ENCODE measurements around the gene MYO1F.

DNA sequence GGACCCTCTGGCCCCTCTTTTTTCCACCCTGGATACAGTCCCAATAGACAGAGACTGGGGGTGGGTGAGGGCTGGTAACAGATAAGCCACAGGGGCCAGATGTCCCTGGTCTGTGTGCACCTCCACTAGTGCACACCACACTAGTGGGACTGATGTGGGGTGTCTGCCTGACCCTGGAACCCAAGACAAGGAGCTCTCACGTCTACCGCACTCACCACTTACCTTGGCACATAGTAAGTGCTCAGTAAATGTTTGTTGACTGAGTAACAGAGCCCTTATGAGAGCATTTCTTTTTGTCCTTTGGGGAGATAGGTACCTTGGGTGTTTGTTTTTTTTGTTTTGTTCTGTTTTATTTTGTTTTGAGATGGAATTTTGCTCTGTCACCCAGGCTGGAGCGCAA lies 40.1 kb downstream of the MYO1F start:
- TF ChIP-seq, protein P1, sequence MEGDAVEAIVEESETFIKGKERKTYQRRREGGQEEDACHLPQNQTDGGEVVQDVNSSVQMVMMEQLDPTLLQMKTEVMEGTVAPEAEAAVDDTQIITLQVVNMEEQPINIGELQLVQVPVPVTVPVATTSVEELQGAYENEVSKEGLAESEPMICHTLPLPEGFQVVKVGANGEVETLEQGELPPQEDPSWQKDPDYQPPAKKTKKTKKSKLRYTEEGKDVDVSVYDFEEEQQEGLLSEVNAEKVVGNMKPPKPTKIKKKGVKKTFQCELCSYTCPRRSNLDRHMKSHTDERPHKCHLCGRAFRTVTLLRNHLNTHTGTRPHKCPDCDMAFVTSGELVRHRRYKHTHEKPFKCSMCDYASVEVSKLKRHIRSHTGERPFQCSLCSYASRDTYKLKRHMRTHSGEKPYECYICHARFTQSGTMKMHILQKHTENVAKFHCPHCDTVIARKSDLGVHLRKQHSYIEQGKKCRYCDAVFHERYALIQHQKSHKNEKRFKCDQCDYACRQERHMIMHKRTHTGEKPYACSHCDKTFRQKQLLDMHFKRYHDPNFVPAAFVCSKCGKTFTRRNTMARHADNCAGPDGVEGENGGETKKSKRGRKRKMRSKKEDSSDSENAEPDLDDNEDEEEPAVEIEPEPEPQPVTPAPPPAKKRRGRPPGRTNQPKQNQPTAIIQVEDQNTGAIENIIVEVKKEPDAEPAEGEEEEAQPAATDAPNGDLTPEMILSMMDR (IDR thresholded peaks at IDR 0.05): no peak
- TF ChIP-seq POLR2A (IDR thresholded peaks at IDR 0.05): no peak
